NT2/D1 (cell line): ENCODE data around the gene AVPR1B.

Experiments
- SUZ12 ChIP-seq: IDR thresholded peaks from 2 replicates; pipeline ENCODE4 v1.6.1; 2011; ENCODE audit not compliant: insufficient read length, insufficient read depth; ENCODE audit errors: extremely low read depth
- YY1 ChIP-seq: IDR thresholded peaks from 2 replicates; pipeline ENCODE4 v1.6.1; 2011; ENCODE audit not compliant: insufficient read length, insufficient read depth
- ZNF274 ChIP-seq: IDR thresholded peaks from 2 replicates; pipeline ENCODE4 v1.6.1; 2011; ENCODE audit warnings: mild to moderate bottlenecking, low read depth, low read length

DNA sequence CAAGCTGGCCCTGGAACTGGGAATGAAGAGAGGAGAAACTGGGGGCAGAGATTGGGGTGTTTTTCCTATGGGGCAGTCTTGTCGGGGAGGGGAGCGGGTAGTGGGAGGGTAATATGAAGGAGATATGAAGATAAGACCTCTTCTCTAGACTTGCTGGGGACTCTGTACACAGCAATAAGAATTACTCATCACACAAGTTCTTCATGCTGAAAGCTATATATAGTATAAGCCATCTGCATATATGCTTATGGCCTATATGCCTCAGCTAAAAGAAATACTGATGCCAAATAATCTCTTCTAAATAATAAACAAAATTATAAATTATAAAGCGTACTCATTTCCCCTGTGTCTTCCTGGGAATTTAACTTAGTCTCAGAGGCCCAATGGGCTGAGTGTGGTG, 56.3 kb downstream of the AVPR1B start:
- no peak for TF ChIP-seq YY1
- no peak for TF ChIP-seq ZNF274
- no peak for TF ChIP-seq SUZ12
